Esophagus muscularis mucosa (tissue), 4 donors: ENCODE data around the gene LTF.

Experiments
- EP300 ChIP-seq: sonication (generic); formaldehyde crosslinking; IDR thresholded peaks from one replicate; pipeline ENCODE4 v1.6.1; 2017; ENCODE audit warnings: antibody characterized with exemption
- POLR2AphosphoS5 ChIP-seq, 2 donors: sonication (generic); formaldehyde crosslinking; IDR thresholded peaks; one replicate each; pipeline ENCODE4 v1.6.1; 2017; ENCODE audit warnings: antibody characterized with exemption in 2 of 2
- TF ChIP-seq, protein P1 (sequence below), 3 experiments: fragments of 200-600 bp in 2 of 3; fragments of 450-650 bp in 1 of 3; sonication (generic) in 2 of 3; IDR thresholded peaks; one replicate each; pipeline ENCODE4 v1.5.1; 2017 to 2019; ENCODE audit warnings: antibody characterized with exemption in 3 of 3, mild to moderate bottlenecking in 2 of 3, moderate library complexity in 1 of 3

DNA sequence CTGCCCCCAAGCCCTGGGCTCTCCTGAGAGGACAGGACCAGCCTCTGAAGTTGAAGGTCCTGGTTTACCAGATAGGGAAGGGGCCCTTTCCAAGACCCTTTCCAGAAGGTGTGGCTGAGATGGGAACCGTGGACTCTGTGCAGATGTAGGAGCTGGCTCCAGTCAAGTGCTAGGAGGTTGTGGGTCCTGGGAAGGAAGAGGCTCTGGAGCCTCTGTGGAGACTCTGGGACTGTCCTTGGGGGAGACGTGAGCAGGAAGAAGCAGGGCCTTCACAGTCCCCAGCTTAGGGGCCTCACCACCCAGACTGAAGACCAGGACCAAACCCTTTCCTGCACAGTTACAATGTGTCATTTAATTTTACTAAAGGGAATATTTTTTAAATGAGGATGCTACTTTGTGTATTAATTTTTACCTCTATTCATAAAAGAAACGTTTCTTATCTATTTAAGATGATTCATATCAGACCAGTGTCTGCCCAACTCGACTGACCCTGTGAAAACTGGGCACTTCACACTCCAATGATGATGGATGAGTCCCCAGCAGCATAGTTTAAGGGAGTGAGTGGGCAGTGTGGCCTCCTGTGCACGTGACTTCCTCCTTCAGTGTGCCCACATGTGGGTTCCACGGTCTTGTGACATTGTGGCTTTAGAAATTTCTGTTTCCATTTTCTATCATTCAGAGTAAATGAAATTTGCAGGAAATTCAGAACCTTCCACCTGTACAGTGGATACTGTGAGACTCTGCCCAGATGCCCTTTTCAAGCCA, 68.8 kb downstream of the LTF start:
- TF ChIP-seq, protein P1, sequence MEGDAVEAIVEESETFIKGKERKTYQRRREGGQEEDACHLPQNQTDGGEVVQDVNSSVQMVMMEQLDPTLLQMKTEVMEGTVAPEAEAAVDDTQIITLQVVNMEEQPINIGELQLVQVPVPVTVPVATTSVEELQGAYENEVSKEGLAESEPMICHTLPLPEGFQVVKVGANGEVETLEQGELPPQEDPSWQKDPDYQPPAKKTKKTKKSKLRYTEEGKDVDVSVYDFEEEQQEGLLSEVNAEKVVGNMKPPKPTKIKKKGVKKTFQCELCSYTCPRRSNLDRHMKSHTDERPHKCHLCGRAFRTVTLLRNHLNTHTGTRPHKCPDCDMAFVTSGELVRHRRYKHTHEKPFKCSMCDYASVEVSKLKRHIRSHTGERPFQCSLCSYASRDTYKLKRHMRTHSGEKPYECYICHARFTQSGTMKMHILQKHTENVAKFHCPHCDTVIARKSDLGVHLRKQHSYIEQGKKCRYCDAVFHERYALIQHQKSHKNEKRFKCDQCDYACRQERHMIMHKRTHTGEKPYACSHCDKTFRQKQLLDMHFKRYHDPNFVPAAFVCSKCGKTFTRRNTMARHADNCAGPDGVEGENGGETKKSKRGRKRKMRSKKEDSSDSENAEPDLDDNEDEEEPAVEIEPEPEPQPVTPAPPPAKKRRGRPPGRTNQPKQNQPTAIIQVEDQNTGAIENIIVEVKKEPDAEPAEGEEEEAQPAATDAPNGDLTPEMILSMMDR (IDR thresholded peaks at IDR 0.05) = no peak
- TF ChIP-seq EP300 (no peak), POLR2AphosphoS5 (IDR thresholded peaks at IDR 0.05) (no peak)
